C4-2B (cell line): ENCODE measurements around the gene ARHGAP8.

Experiments
- ZFX ChIP-seq: fragments of 450-650 bp; IDR thresholded peaks from 2 replicates; pipeline ENCODE4 v1.6.1; 2017
- TF ChIP-seq, protein P1 (sequence below): fragments of 450-650 bp; conservative IDR thresholded peaks from 2 replicates; pipeline ENCODE4 v1.5.1; 2017; ENCODE audit warnings: mild to moderate bottlenecking

DNA sequence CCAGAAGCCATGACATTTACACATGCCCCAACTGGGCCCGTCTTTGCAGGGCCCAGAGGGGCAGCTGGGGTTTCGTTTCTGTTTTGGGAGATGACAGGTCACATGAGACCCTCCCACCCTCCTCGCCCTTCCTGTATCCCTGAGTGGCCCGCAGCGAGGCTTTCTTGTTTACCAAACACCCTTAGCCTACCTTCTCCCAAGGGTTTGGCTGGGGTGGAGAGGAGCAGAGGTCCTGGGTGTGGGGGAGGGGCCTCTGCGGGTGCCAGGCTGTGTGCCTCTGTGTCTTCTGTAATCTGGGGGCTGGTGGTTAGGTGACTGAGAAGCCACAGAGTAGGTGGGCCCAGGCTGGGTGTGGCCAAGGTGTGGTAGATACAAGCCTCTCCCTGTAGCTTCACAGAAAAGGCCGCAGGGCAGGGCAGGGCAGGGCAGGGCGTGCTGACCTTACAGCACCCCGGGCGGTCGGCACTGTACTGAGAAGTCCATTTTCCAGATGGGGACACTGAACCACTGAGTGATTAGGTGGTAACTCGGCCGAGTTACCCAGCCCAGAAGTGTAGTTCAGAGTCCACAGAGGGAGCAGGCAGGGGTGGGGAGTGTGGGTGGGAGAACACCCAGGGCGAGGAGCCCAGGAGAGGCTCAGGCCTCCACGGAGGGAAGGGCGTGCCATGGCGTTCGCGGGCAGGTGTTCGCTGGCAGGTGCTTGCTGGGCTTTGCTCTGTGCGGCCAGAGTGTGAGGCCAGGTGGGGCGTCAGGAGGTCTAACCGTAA is 41.7 kb upstream of the ARHGAP8 start:
- TF ChIP-seq, protein P1, sequence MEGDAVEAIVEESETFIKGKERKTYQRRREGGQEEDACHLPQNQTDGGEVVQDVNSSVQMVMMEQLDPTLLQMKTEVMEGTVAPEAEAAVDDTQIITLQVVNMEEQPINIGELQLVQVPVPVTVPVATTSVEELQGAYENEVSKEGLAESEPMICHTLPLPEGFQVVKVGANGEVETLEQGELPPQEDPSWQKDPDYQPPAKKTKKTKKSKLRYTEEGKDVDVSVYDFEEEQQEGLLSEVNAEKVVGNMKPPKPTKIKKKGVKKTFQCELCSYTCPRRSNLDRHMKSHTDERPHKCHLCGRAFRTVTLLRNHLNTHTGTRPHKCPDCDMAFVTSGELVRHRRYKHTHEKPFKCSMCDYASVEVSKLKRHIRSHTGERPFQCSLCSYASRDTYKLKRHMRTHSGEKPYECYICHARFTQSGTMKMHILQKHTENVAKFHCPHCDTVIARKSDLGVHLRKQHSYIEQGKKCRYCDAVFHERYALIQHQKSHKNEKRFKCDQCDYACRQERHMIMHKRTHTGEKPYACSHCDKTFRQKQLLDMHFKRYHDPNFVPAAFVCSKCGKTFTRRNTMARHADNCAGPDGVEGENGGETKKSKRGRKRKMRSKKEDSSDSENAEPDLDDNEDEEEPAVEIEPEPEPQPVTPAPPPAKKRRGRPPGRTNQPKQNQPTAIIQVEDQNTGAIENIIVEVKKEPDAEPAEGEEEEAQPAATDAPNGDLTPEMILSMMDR = no peak
- TF ChIP-seq ZFX = no peak
